ENCODE measurements around the gene CCDC60. TPM values are rescaled to one million over a fixed set of nuclear protein-coding genes. Genes with fewer than 3 reads are reported as not detected.

CCDC60 gene, protein sequence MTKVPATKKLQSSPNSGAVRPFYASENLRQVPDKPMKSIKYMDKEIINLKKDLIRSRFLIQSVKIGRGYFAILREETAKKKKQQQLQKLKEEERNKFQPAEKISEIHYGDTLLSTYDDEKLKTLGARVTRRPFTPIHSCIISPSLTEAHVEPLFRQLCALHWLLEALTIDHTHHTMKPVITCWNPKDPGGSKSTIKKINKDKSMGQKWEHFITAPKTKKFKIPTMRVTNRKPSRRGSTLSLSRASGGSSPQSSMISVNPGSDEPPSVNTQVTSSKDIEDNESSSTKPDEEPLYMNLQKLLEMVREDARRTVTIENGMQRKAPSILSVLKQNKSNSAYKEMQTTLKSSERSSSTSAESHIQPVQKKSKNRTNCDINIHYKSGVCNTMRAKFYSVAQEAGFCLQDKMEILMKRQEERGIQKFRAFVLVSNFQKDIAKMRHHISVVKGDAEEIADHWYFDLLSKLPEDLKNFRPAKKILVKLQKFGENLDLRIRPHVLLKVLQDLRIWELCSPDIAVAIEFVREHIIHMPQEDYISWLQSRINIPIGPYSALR
- not detected for polyA plus RNA-seq (2012; ENCODE audit: insufficient read length, low read depth)

GRCh38 chr12:119334430-119335170 lies at the start of gene CCDC60:
TSS of gene CCDC60 (plus strand) at chr12:119334729. CDS start at chr12:119335177, 448 bp downstream.
- TF ChIP-seq POLR2AphosphoS5 (IDR thresholded peaks at IDR 0.05; ENCODE audit: low read depth, low read length) (no peak), FOXP2 (optimal IDR thresholded peaks at IDR 0.05; ENCODE audit: borderline replicate concordance, extremely low read depth, extremely low read length, insufficient read depth) (no peak), TAF1 (IDR thresholded peaks at IDR 0.05; ENCODE audit: borderline replicate concordance, insufficient read depth, low read length) (no peak), REST (IDR thresholded peaks at IDR 0.05; ENCODE audit: insufficient read depth in 1 of 2, low read depth in 2 of 2, low read length in 2 of 2) (no peak), SIN3A (IDR thresholded peaks at IDR 0.05; ENCODE audit: borderline replicate concordance, insufficient read depth, low read length) (no peak)

GRCh38 chr12:119288576-119288975 lies 46.0 kb upstream of the CCDC60 start:
- TF ChIP-seq REST (IDR thresholded peaks at IDR 0.05; ENCODE audit: insufficient read depth in 1 of 2, low read depth in 2 of 2, low read length in 2 of 2) = no peak
- no peak for TF ChIP-seq FOXP2 (optimal IDR thresholded peaks at IDR 0.05; ENCODE audit: borderline replicate concordance, extremely low read depth, extremely low read length, insufficient read depth)
- TF ChIP-seq POLR2AphosphoS5 (IDR thresholded peaks at IDR 0.05; ENCODE audit: low read depth, low read length) = no peak

DNA sequence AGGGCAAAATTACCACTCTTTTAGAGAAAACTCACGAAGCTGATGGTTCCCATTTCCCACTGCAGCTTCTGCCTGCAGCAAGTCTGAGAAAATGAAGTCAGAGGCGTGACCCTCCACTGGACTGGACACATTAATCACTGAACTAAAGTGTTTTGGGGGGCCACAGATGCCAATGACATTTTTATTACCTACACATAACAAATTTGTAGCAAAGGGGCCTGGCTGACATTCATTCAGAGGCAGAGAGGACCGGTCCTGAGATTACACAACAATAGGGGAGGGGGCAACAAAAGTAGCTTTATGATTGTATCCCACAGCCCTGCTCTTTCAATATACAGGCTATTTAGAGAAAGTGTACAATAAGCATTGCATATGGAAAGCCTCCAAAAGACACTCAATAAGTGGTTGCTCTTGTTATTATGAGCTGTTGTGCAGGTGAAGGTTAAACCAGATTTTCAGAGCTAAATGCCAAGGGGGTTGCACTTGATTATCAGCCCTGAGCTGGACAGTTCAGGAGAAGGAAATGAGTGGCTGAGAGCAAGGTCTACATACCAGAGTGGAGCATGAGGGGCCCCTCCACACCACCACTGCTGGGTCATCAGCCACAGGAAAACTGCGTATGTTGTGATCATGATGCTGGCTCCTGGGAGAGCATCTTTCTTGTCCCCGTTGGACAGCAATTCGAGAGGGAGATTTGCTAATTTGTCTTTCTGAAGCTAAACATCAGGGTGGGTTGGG lies 41.5 kb upstream of the CCDC60 start:
- TF ChIP-seq SIN3A (IDR thresholded peaks at IDR 0.05; ENCODE audit: borderline replicate concordance, insufficient read depth, low read length) (no peak), FOXP2 (optimal IDR thresholded peaks at IDR 0.05; ENCODE audit: borderline replicate concordance, extremely low read depth, extremely low read length, insufficient read depth) (no peak), REST (IDR thresholded peaks at IDR 0.05; ENCODE audit: insufficient read depth in 1 of 2, low read depth in 2 of 2, low read length in 2 of 2) (no peak), TAF1 (IDR thresholded peaks at IDR 0.05; ENCODE audit: borderline replicate concordance, insufficient read depth, low read length) (no peak), POLR2AphosphoS5 (IDR thresholded peaks at IDR 0.05; ENCODE audit: low read depth, low read length) (no peak)

DNA sequence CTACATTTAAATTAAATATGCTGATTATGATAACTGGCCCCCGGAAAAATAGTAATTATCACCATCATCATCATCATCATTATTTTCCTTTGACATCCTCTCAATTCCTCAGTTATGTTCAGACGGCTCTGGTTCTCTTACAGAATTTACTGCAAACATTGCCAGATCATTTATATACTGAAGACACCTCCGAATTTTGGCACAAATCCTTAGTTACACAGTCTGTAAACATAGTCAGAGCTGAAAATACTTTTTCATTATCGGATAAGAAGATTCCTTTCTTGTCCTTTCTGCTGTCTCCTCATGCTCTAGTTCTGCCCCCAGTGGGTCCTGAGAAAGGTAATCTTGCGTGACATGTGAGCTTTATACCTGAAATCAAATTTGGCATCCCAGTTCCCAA lies 40.3 kb upstream of the CCDC60 start:
- TF ChIP-seq REST (IDR thresholded peaks at IDR 0.05; ENCODE audit: insufficient read depth in 1 of 2, low read depth in 2 of 2, low read length in 2 of 2) = no peak
- TF ChIP-seq POLR2AphosphoS5 (IDR thresholded peaks at IDR 0.05; ENCODE audit: low read depth, low read length) = no peak
- TF ChIP-seq TAF1 (IDR thresholded peaks at IDR 0.05; ENCODE audit: borderline replicate concordance, insufficient read depth, low read length) = no peak
- no peak for TF ChIP-seq SIN3A (IDR thresholded peaks at IDR 0.05; ENCODE audit: borderline replicate concordance, insufficient read depth, low read length)
- no peak for TF ChIP-seq FOXP2 (optimal IDR thresholded peaks at IDR 0.05; ENCODE audit: borderline replicate concordance, extremely low read depth, extremely low read length, insufficient read depth)
